Activated naive CD8-positive, alpha-beta T cell treated with anti-CD3 and anti-CD28 coated beads for 36 hours (primary cell): ENCODE measurements around the gene ETDA. TPM values are rescaled to one million over a fixed set of nuclear protein-coding genes. Genes with fewer than 3 reads are reported as not detected.
"Not testable (repeated sequence)": the region's sequence is repeated elsewhere in the genome, so short reads cannot be mapped to it uniquely, and the experiment has no call there.

Experiments used
- DNase-seq: peaks from one replicate; pipeline ENCODE4 v3.0.0; 2021
- H3K27ac Mint-ChIP-seq: one replicate; pipeline ENCODE4 v1.8.0; 2022; ENCODE audit warnings: mild to moderate bottlenecking, moderate library complexity, mixed read lengths
- H3K27me3 Mint-ChIP-seq: one replicate; pipeline ENCODE4 v1.8.0; 2022; ENCODE audit warnings: mild to moderate bottlenecking, mixed read lengths
- H3K36me3 Mint-ChIP-seq: one replicate; pipeline ENCODE4 v1.8.0; 2021; ENCODE audit warnings: mild to moderate bottlenecking, mixed read lengths
- H3K4me1 Mint-ChIP-seq: one replicate; pipeline ENCODE4 v1.8.0; 2021; ENCODE audit warnings: mixed read lengths
- H3K4me3 Mint-ChIP-seq: one replicate; pipeline ENCODE4 v1.8.0; 2022; ENCODE audit warnings: mild to moderate bottlenecking, moderate library complexity, mixed read lengths
- H3K9me3 Mint-ChIP-seq: one replicate; pipeline ENCODE4 v1.8.0; 2022; ENCODE audit warnings: mixed read lengths
- total RNA-seq, 2 experiments: library from RNA; stranded (reverse); gene quantifications; one replicate each; pipeline ENCODE4 v1.2.3, GENCODE V29; 2021

The ETDA gene
- not detected for total RNA-seq

- not testable (repeated sequence) for DNase-seq, H3K36me3 Mint-ChIP-seq, H3K9me3 Mint-ChIP-seq, H3K27ac Mint-ChIP-seq, H3K4me1 Mint-ChIP-seq, H3K4me3 Mint-ChIP-seq, H3K27me3 Mint-ChIP-seq
Measured at GRCh38 chrX:135252011-135252518, at the start of gene ETDA. ETDA (plus strand) TSS chrX:135252061; CDS start chrX:135253277, 1,216 bp downstream.

GRCh38 chrX:135206427-135206826 is 45.4 kb upstream of the ETDA start:
- H3K4me3 Mint-ChIP-seq, DNase-seq, H3K27ac Mint-ChIP-seq, H3K36me3 Mint-ChIP-seq, H3K4me1 Mint-ChIP-seq, H3K9me3 Mint-ChIP-seq: not testable (repeated sequence)
- peaks cover 11% of the 10 kb centered on the region for H3K27me3 Mint-ChIP-seq

DNA sequence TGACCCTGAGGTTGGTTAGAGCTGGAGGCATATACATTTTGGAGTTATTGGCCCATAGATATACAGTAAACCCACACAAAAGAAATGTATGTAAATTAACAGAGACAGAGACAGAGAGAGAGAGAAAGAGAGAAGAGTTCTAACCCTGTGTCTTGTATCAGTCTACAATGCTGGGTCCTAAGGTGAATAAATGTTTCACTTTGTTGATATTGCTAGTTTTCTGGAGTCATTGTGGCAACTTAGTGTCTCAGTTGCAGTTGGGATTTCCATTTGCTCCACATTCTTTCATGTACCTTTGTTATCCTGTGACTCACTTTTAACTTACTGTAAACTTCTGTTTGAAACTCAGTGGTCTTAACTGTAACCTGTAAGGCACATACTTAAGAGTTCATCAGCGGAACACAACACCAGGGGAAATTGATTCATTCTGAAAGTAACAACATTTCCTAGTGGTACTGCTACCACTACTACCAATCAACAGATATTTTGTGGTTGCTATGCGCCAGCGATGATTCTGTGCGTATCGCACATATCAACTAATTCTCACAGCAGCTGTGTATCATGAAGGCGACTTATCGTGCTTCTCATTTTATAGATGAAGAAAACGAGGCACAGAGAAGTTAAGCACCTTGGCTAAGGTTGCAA is 38.5 kb upstream of the ETDA start:
- peak; percentile 44 for DNase-seq
- no peak overlapping the region for H3K27ac Mint-ChIP-seq
- no peaks in the 10 kb centered on the region for H3K36me3 Mint-ChIP-seq
- no peaks in the 10 kb centered on the region for H3K9me3 Mint-ChIP-seq
- peaks cover 5% of the 10 kb centered on the region for H3K4me1 Mint-ChIP-seq
- no peak overlapping the region for H3K4me3 Mint-ChIP-seq
- peaks cover 5% of the 10 kb centered on the region for H3K27me3 Mint-ChIP-seq

DNA sequence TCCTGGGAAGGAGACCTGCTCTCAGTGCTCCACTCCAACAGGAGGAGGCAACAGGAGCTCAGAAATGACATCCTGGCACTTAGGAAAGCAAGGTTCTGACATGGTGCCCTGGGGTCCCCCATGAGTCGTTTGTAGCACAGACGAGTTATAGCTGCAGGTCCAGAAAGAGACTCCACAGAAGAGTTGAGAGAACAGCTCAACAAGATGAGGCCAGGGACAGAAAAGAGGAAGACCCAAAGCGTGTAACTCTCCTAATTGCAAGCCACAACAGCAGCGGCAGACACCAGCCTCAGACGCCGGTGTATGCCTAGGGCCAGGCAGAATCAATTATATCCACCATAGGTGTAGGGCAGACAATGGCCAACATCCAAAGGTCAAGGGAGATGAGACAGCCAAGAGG is 5.9 kb upstream of the ETDA start:
- H3K9me3 Mint-ChIP-seq, H3K27ac Mint-ChIP-seq, DNase-seq, H3K4me1 Mint-ChIP-seq, H3K36me3 Mint-ChIP-seq, H3K27me3 Mint-ChIP-seq, H3K4me3 Mint-ChIP-seq: not testable (repeated sequence)

GRCh38 chrX:135256087-135256684 is 4.3 kb downstream of the ETDA start:
- not testable (repeated sequence) for H3K4me1 Mint-ChIP-seq, H3K27ac Mint-ChIP-seq, H3K36me3 Mint-ChIP-seq, H3K4me3 Mint-ChIP-seq, H3K27me3 Mint-ChIP-seq, H3K9me3 Mint-ChIP-seq, DNase-seq

DNA sequence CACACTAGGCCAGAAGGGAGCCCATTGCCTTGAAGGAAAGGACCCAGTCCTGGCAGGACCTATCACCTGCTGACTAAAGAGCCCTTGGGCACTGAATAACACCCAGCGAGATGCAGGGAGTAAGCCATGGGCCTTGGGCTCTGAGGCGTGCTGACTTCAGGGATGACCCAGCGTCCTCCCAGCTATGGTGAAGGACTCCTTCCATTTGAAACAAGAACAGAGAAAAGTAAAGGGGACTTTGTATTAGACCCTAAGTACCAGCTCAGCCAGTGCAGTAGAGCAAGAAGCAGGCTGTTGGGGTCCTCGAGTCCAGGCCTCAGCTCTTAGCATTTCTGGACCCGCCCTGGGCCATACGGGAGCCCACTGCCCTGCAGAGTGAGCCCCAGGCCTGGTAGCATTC is 5.1 kb downstream of the ETDA start:
- no peak overlapping the region for H3K4me3 Mint-ChIP-seq

DNA sequence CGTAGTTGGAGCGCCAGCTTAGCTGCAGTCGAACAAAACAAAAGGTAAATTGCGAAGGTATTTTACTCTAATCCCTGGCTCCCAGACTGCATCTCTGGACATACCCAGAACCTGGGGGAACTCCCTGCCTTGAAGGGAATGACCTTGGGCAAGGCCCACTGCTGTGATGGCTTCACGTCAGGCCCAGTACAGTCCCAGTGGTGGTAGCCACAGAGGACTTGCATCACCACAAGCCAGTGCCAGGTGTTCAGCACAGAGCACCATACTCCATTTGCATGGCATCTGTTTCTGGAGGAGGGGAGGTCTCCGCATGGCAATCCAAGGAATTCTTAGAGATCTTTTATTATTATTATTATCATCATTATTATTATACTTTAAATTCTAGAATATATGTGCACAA is 5.6 kb downstream of the ETDA start:
- no peaks in the 10 kb centered on the region for H3K4me1 Mint-ChIP-seq
- no peaks in the 10 kb centered on the region for H3K27me3 Mint-ChIP-seq
- H3K9me3 Mint-ChIP-seq: peaks cover 3% of the 10 kb centered on the region
- H3K27ac Mint-ChIP-seq: no peak overlapping the region
- H3K4me3 Mint-ChIP-seq: no peak overlapping the region
- peaks cover 3% of the 10 kb centered on the region for H3K36me3 Mint-ChIP-seq
- DNase-seq: no peak

More for the DNA sequence above, 5.1 kb downstream of the ETDA start:
- DNase-seq: no peak
- H3K36me3 Mint-ChIP-seq: peaks cover 3% of the 10 kb centered on the region
- no peaks in the 10 kb centered on the region for H3K4me1 Mint-ChIP-seq
- no peak overlapping the region for H3K27ac Mint-ChIP-seq
- H3K9me3 Mint-ChIP-seq: peaks cover 3% of the 10 kb centered on the region
- no peaks in the 10 kb centered on the region for H3K27me3 Mint-ChIP-seq

DNA sequence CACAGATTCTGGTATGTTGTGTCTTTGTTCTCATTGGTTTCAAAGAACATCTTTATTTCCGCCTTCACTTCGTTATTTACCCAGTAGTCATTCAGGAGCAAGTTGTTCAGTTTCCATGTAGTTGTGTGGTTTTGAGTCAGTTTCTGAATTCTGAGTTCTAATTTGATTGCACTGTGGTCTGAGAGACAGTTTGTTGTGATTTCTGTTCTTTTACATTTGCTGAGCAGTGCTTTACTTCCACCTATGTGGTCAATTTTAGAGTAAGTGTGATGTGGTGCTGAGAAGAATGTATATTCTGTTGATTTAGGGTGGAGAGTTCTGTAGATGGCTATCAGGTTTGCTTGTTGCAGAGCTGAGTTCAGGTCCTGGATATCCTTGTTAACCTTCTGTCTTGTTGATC is 9.1 kb downstream of the ETDA start:
- not testable (repeated sequence) for H3K9me3 Mint-ChIP-seq, H3K4me1 Mint-ChIP-seq, DNase-seq, H3K4me3 Mint-ChIP-seq, H3K36me3 Mint-ChIP-seq, H3K27me3 Mint-ChIP-seq, H3K27ac Mint-ChIP-seq

DNA sequence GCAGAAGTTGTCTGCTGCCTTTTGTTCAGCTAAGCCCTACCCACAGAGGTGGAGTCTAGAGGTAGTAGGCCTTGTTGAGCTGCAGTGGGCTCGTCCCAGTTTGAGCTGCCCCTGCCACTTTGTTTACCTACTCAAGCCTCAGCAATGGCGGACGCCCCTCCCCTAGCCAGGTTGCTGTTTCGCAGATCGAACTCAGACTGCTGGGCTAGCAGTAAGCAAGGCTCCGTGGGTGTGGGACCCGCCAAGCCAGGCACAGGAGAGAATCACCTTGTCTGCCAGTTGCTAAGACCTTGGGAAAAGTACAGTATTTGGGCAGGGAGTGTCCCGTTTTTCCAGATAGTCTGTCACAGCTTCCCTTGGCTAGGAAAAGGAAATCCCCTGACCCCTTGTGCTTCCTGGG is 11.5 kb downstream of the ETDA start:
- H3K4me1 Mint-ChIP-seq, DNase-seq, H3K27me3 Mint-ChIP-seq, H3K4me3 Mint-ChIP-seq, H3K27ac Mint-ChIP-seq, H3K9me3 Mint-ChIP-seq, H3K36me3 Mint-ChIP-seq: not testable (repeated sequence)

DNA sequence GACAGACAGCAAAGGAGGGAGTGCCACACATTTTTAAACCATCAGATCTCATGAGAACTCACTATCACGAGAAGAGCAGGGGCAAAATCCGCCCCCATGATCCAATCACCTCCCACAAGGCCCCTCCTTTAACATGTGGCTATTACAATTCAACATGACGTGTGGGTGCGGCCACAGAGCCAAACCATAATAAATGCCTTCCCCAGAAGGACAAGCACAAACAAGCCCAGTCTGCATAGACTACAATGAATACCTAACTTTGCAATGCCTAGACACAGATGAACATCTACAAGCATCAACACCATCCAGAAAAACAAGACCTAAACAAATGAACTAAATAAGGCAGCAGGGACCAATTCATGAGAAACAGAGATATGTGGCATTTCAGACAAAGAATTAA is 12.3 kb downstream of the ETDA start:
- Mint-ChIP-seq H3K4me1 (no peaks in the 10 kb centered on the region), H3K4me3 (no peak overlapping the region), H3K9me3 (peaks cover 8% of the 10 kb centered on the region), H3K36me3 (peaks cover 6% of the 10 kb centered on the region), H3K27me3 (peaks cover 5% of the 10 kb centered on the region), H3K27ac (no peak overlapping the region)
- DNase-seq: no peak

DNA sequence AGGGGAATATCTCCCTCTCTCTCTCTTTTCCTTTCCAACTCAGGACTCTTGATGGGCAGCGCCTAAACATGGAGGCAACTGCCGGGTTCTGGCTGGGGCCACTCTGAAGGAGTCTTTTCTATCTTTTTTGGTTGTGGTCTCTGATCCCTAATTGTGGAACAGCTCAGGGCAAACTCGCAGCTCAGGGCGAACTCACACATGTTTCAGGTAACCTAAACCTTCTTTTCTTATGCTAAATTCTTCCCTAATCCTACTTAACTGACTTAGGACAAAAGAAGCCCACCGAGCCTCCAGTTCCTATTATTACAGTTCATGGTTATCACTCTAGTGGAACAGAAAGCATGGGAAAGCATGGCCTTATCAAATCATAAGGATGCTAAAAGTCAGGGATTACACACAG is 21.3 kb downstream of the ETDA start:
- H3K27me3 Mint-ChIP-seq: no peaks in the 10 kb centered on the region
- H3K36me3 Mint-ChIP-seq: no peaks in the 10 kb centered on the region
- peaks cover 14% of the 10 kb centered on the region for H3K9me3 Mint-ChIP-seq
- no peak overlapping the region for H3K27ac Mint-ChIP-seq
- H3K4me1 Mint-ChIP-seq: no peaks in the 10 kb centered on the region
- H3K4me3 Mint-ChIP-seq: no peak overlapping the region
- DNase-seq: no peak

- no peaks in the 10 kb centered on the region for H3K27me3 Mint-ChIP-seq
- no peak for DNase-seq
- no peak overlapping the region for H3K27ac Mint-ChIP-seq
- H3K9me3 Mint-ChIP-seq: peaks cover 32% of the 10 kb centered on the region
- H3K36me3 Mint-ChIP-seq: peaks cover 2% of the 10 kb centered on the region
- H3K4me1 Mint-ChIP-seq: no peaks in the 10 kb centered on the region
- H3K4me3 Mint-ChIP-seq: no peak overlapping the region
Measured at GRCh38 chrX:135275973-135276372, 24.1 kb downstream of the ETDA start.

DNA sequence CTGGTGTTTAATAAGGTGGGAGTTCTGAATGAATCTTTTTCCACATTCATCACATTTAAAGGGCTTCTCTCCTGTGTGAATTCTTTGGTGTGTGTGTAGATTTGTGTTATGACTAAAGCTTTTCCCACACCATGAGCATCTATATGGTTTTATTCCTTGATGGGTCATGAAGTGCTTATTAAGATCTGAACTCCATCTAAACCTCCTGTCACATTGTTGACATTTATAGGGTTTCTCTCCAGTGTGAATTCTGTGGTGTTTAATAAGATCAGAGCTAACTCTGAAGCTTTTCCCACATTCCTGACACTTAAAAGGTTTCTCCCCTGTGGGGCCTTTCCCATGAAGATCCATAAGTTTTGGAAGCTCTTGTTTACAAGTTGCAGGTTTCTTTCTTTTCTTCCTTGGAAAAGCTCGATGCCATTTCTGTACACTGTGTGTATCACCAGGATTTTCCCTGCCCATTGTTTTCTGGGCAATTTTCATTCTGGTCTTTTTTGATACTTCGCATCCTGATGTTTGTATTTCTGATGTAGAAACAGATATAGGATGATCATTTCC is 35.5 kb downstream of the ETDA start:
- Mint-ChIP-seq H3K27ac (no peak overlapping the region), H3K4me1 (no peaks in the 10 kb centered on the region), H3K27me3 (no peaks in the 10 kb centered on the region), H3K36me3 (peaks cover 54% of the 10 kb centered on the region), H3K9me3 (peaks cover 30% of the 10 kb centered on the region), H3K4me3 (no peak overlapping the region)
- DNase-seq: no peak

GRCh38 chrX:135295238-135295943 is 43.5 kb downstream of the ETDA start:
- Mint-ChIP-seq H3K4me3 (peak overlapping the region; percentile 86), H3K27ac (peak overlapping the region; percentile 87), H3K9me3 (peaks cover 6% of the 10 kb centered on the region), H3K36me3 (peaks cover 20% of the 10 kb centered on the region), H3K4me1 (peaks cover 13% of the 10 kb centered on the region), H3K27me3 (no peaks in the 10 kb centered on the region)
- DNase-seq: peak; percentile 69

DNA sequence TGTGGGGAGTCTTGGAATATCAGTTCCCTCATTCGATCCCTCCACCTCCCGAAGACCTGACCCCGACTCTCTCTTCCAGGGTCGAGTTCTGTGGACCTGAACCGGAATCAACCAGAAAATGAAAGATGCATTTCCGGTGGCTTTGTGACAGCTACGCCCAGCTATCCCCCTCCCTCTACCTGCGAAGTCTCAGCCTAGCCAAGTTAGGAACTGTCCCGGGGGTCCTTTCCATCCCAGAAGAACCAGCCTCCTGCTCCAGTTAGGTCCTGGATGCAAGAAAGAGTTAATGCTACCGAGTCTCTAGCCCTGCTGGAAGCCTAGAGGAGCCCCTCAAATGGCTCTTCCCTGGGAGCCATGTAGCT is 44.1 kb downstream of the ETDA start:
- H3K9me3 Mint-ChIP-seq: peaks cover 6% of the 10 kb centered on the region
- peaks cover 16% of the 10 kb centered on the region for H3K36me3 Mint-ChIP-seq
- DNase-seq: no peak
- peak overlapping the region; percentile 87 for H3K27ac Mint-ChIP-seq
- H3K4me1 Mint-ChIP-seq: peaks cover 13% of the 10 kb centered on the region
- no peaks in the 10 kb centered on the region for H3K27me3 Mint-ChIP-seq
- H3K4me3 Mint-ChIP-seq: peak overlapping the region; percentile 86
